SIG-M5 (cell line): ENCODE results near the gene LIN28B.

Experiments
- DNase-seq: peaks from one replicate; lab custom pipeline; 2025; lab: John Stamatoyannopoulos, UW

Gene LIN28B

GRCh38 chr6:105109955-105110895 lies 153.3 kb downstream of the LIN28B start:
- no peak for DNase-seq

DNA sequence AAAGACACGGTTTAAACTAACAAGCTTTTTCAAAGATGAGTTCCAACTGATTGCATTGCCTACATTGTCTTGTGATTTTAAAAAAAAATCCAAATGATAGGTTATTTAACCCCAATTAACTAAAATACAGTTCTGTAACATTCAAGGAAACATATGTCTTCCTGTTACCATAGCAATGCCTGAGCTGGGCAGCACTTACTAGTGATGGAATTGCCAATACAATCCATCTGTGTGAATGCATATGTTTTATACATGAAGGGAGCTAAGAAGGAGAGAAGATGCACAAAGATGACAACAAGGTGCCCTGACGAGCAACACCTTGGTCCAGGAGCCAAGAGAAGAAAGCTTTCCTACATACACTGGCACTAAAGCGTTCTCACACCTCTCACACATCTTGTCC lies 154.2 kb downstream of the LIN28B start:
- no peak for DNase-seq

- DNase-seq = no peak
Measured at GRCh38 chr6:105111871-105112270, 155.0 kb downstream of the LIN28B start.

GRCh38 chr6:105112577-105112976 lies 155.7 kb downstream of the LIN28B start:
- DNase-seq = no peak

DNA sequence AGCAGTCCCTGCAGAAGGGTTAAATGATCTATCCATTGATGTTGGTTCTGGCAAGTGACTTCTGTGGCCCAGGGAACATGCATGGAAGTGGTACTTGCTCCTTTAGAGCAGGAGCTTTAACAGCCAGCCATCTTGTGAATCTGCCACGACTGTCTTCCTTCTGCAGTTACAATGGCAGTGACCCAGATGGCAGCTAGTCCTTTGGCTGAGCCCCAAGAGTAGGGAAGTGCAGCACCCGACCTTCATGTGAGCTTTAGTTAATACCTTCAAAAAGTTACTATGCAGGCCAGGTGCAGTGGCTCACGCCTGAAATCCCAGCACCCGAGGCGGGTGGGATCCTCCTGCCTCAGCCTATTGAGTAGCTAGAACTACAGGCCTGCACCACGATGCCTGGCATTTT lies 156.5 kb downstream of the LIN28B start:
- no peak for DNase-seq

GRCh38 chr6:105116150-105116549 lies 159.2 kb downstream of the LIN28B start:
- DNase-seq = no peak

- no peak for DNase-seq
Measured at GRCh38 chr6:105120570-105120969, 163.7 kb downstream of the LIN28B start.

GRCh38 chr6:105121981-105122380 lies 165.1 kb downstream of the LIN28B start:
- no peak for DNase-seq

GRCh38 chr6:105122717-105123116 lies 165.8 kb downstream of the LIN28B start:
- DNase-seq = no peak
